Caco-2 (cell line): ENCODE data around the gene H2BK1. TPM values are rescaled to one million over a fixed set of nuclear protein-coding genes. Genes with fewer than 3 reads are reported as not detected.

ENCODE experiments used
- BruUV-seq: library from RNA; stranded (reverse); fragments of 400-500 nt; replicated peaks from 2 replicates; lab custom pipeline; 2021; lab: Mats Ljungman, UMichigan
- CTCF ChIA-PET: fragments of 300-600 bp; sonication (Branson Sonifier 250); formaldehyde crosslinking; loops from one replicate; lab custom pipeline; 2022; ENCODE audit warnings: antibody characterized with exemption; lab: Charles Lee
- POLR2A ChIA-PET: fragments of 300-600 bp; sonication (Branson Sonifier 250); formaldehyde crosslinking; loops from one replicate; lab custom pipeline; 2022; ENCODE audit warnings: antibody characterized with exemption; lab: Charles Lee
- DNase-seq, 2 experiments: peaks; one replicate each; pipeline versions ENCODE4 v3.0.0 to v3.0.0-alpha.2; 2020 to 2022
- H3K27me3 ChIP-seq: replicated peaks from 2 replicates; pipeline ENCODE4 v1.6.0; 2011; ENCODE audit warnings: low read length; ENCODE audit not compliant: control insufficient read depth, insufficient read depth
- H3K36me3 ChIP-seq: 2 replicates; pipeline ENCODE4 v1.5.1; 2011; ENCODE audit warnings: low read length; ENCODE audit not compliant: control insufficient read depth, insufficient read depth
- H3K4me1 ChIP-seq: fragments of 250-450 bp; sonication (Bioruptor Pico); 2 replicates; pipeline ENCODE4 v1.5.1; 2020; ENCODE audit warnings: mild to moderate bottlenecking
- H3K4me3 ChIP-seq: 2 replicates; pipeline ENCODE4 v1.5.1; 2011; ENCODE audit warnings: low read depth, mild to moderate bottlenecking, control low read depth, low read length
- H3K9me3 ChIP-seq: fragments of 250-450 bp; sonication (Bioruptor Pico); 2 replicates; pipeline ENCODE4 v1.5.1; 2020; ENCODE audit warnings: mild to moderate bottlenecking, moderate library complexity
- H3K27ac Mint-ChIP-seq: one replicate; pipeline ENCODE4 v1.8.0; 2022; ENCODE audit warnings: mixed read lengths; ENCODE audit not compliant: unreplicated experiment
- H3K27me3 Mint-ChIP-seq: one replicate; pipeline ENCODE4 v1.8.0; 2022; ENCODE audit warnings: mixed read lengths; ENCODE audit not compliant: insufficient read depth, unreplicated experiment
- H3K36me3 Mint-ChIP-seq: one replicate; pipeline ENCODE4 v1.8.0; 2022; ENCODE audit warnings: mild to moderate bottlenecking, mixed read lengths; ENCODE audit not compliant: insufficient read depth, unreplicated experiment
- H3K4me1 Mint-ChIP-seq: one replicate; pipeline ENCODE4 v1.8.0; 2022; ENCODE audit warnings: low read depth, mixed read lengths; ENCODE audit not compliant: unreplicated experiment
- H3K4me3 Mint-ChIP-seq: one replicate; pipeline ENCODE4 v1.8.0; 2022; ENCODE audit warnings: mild to moderate bottlenecking, moderate library complexity, mixed read lengths; ENCODE audit not compliant: unreplicated experiment
- H3K9me3 Mint-ChIP-seq: one replicate; pipeline ENCODE4 v1.8.0; 2022; ENCODE audit warnings: mixed read lengths; ENCODE audit not compliant: unreplicated experiment
- intact Hi-C: fragments of 100-400 bp; cut with micrococcal nuclease; formaldehyde crosslinking; loops from one replicate; pipeline ENCODE4 v1.10.0; 2022; ENCODE audit not compliant: unreplicated experiment
- total RNA-seq: library from RNA; stranded (reverse); gene quantifications from 2 replicates; pipeline ENCODE4 v1.2.3, GENCODE V29; 2022
- TF ChIP-seq, protein P1 (sequence below), 2 experiments: fragments of 200-600 bp in 1 of 2; IDR thresholded peaks; 1 replicate in 1 of 2; 2 replicates in 1 of 2; pipeline versions ENCODE4 v1.5.1 to v1.8.0; 2011 to 2022; ENCODE audit warnings: antibody characterized with exemption in 1 of 2, control low read depth in 1 of 2, inconsistent platforms in 1 of 2, low read depth in 1 of 2, low read length in 1 of 2, mild to moderate bottlenecking in 1 of 2, moderate library complexity in 1 of 2; ENCODE audit not compliant: insufficient read depth in 1 of 2, severe bottlenecking in 1 of 2, unreplicated experiment in 1 of 2

The H2BK1 gene
- total RNA-seq, 1 experiment from 2014 or later, result not detected

DNA sequence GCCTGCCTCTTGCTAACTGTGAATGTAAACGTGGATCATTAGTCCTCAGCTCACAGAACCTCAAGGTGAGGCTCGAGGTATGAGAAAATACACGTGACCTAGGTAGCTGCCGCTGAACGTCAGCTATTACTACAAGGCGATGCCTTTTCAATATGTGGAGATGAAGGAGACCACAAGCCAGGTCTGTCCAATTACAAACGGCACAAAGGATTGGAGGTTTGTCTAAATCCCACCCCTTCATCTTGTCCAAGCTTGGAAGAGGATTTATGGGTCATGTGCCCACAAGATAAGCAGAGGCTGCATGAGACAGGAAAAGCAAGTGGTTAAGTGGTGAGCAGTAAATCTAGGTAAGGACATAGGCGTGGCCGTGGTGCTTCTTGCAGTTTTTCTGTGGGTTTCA, 3.4 kb downstream of the H2BK1 start:
- no peaks in the 10 kb centered on the region for H3K4me1 ChIP-seq
- no peak overlapping the region for H3K4me3 ChIP-seq
- no peaks in the 10 kb centered on the region; the same call in 1 of the 2 replicates for H3K27me3 ChIP-seq
- H3K4me3 Mint-ChIP-seq, result no peak overlapping the region
- intact Hi-C loops, result no loop called here
- H3K4me1 Mint-ChIP-seq, result peaks cover 8% of the 10 kb centered on the region
- POLR2A ChIA-PET, result no interaction called here
- H3K36me3 Mint-ChIP-seq, result peaks cover 11% of the 10 kb centered on the region
- no peak for DNase-seq
- no peaks in the 10 kb centered on the region for H3K36me3 ChIP-seq
- H3K9me3 Mint-ChIP-seq, result no peaks in the 10 kb centered on the region
- no peak overlapping the region for H3K27ac Mint-ChIP-seq
- H3K9me3 ChIP-seq, result no peaks in the 10 kb centered on the region
- TF ChIP-seq, protein P1, sequence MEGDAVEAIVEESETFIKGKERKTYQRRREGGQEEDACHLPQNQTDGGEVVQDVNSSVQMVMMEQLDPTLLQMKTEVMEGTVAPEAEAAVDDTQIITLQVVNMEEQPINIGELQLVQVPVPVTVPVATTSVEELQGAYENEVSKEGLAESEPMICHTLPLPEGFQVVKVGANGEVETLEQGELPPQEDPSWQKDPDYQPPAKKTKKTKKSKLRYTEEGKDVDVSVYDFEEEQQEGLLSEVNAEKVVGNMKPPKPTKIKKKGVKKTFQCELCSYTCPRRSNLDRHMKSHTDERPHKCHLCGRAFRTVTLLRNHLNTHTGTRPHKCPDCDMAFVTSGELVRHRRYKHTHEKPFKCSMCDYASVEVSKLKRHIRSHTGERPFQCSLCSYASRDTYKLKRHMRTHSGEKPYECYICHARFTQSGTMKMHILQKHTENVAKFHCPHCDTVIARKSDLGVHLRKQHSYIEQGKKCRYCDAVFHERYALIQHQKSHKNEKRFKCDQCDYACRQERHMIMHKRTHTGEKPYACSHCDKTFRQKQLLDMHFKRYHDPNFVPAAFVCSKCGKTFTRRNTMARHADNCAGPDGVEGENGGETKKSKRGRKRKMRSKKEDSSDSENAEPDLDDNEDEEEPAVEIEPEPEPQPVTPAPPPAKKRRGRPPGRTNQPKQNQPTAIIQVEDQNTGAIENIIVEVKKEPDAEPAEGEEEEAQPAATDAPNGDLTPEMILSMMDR (IDR thresholded peaks at IDR 0.05; ENCODE audit: insufficient read depth in 1 of 2, low read depth in 1 of 2, low read length in 1 of 2, severe bottlenecking in 1 of 2, unreplicated experiment in 1 of 2), result no peak
- H3K27me3 Mint-ChIP-seq, result peaks cover 17% of the 10 kb centered on the region
- no TSS peak for BruUV-seq
- CTCF ChIA-PET, result interaction anchor here (0.7 kb wide), 1 partner anchor 93 kb away, joined by 3 read pairs; no protein-coding TSS in a partner anchor

DNA sequence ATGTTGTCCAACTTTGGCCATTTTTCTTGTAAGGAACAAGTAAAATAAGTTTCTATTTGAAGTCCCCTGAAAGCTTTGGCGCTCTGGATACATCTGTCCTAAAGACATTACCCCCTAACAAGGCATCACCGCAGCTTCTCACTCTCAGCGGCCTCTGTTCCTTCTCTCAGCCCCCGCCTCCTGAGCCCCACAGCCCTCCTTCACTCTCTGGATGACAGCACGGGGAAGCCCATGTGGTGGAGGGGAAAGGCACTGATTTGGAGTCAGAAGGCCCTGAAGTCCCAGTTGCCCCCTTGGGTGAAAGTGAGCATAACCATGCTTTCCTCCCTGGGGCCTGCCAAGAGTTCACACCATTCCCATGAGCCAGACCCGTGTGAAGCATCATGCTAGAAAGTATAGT, 4.6 kb downstream of the H2BK1 start:
- CTCF ChIA-PET, result no interaction called here
- H3K36me3 ChIP-seq, result no peaks in the 10 kb centered on the region
- no peaks in the 10 kb centered on the region for H3K4me1 ChIP-seq
- intact Hi-C loops, result no loop called here
- Mint-ChIP-seq H3K27me3 (peaks cover 24% of the 10 kb centered on the region), H3K4me3 (no peak overlapping the region), H3K4me1 (peaks cover 5% of the 10 kb centered on the region), H3K9me3 (no peaks in the 10 kb centered on the region), H3K27ac (no peak overlapping the region), H3K36me3 (peaks cover 7% of the 10 kb centered on the region)
- H3K9me3 ChIP-seq, result no peaks in the 10 kb centered on the region
- BruUV-seq, result no TSS peak
- H3K4me3 ChIP-seq, result no peak overlapping the region
- TF ChIP-seq, protein P1 (IDR thresholded peaks at IDR 0.05; ENCODE audit: insufficient read depth in 1 of 2, low read depth in 1 of 2, low read length in 1 of 2, severe bottlenecking in 1 of 2, unreplicated experiment in 1 of 2), result no peak
- H3K27me3 ChIP-seq, result no peaks in the 10 kb centered on the region; the same call in 1 of the 2 replicates
- POLR2A ChIA-PET, result no interaction called here
- DNase-seq, result no peak

DNA sequence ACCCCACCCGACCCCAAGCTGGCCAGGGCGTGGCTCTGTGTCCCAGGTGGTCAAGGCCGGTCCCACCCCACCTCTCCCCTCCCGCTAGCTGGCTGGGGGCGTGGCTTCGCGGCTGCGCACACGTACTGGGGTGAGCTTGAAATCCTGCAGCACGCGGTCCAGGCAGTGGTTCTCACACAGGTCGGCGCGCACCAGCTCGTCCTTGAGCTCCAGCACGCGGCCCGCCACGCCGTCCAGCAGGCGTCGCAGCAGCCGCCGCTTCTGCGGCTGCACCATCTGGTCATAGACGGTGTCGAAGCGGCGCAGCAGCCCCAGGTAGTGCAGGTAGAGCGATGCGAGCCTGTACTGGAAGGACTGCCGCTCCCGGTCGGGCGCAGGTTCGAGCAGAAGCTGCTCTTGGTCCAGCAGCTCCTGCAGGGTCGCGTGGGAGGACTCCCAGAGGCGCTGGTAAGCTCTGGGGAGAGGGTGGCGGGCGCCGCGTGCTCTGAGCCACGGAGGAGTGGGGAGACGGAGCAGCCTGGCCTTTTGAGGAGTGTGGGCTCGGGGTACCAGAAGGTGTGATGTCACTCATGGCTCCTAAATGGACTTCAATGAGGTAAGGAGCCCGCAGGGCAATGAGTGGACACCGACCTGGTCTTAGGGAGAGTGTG, 5.8 kb downstream of the H2BK1 start:
- H3K36me3 Mint-ChIP-seq, result peaks cover 1% of the 10 kb centered on the region

More for the DNA sequence above, 5.8 kb downstream of the H2BK1 start:
- Histone ChIP-seq H3K4me1 (no peaks in the 10 kb centered on the region), H3K9me3 (no peaks in the 10 kb centered on the region), H3K27me3 (no peaks in the 10 kb centered on the region; the same call in 1 of the 2 replicates), H3K36me3 (no peaks in the 10 kb centered on the region), H3K4me3 (no peak overlapping the region)
- TF ChIP-seq, protein P1 (IDR thresholded peaks at IDR 0.05; ENCODE audit: insufficient read depth in 1 of 2, low read depth in 1 of 2, low read length in 1 of 2, severe bottlenecking in 1 of 2, unreplicated experiment in 1 of 2), result no peak
- peaks cover 20% of the 10 kb centered on the region for H3K27me3 Mint-ChIP-seq
- ChIA-PET CTCF (no interaction called here), POLR2A (no interaction called here)
- no peak for DNase-seq
- intact Hi-C loops, result no loop called here
- no peaks in the 10 kb centered on the region for H3K4me1 Mint-ChIP-seq
- no peak overlapping the region for H3K27ac Mint-ChIP-seq
- H3K4me3 Mint-ChIP-seq, result no peak overlapping the region
- BruUV-seq, result no TSS peak
- no peaks in the 10 kb centered on the region for H3K9me3 Mint-ChIP-seq
